ENCODE results near the gene H1-8. TPM values are rescaled to one million over a fixed set of nuclear protein-coding genes. Genes with fewer than 3 reads are reported as not detected.

The H1-8 gene
- total and polyA plus RNA-seq, 9 of the 15 experiments (the other 6 are each of a cell fraction or from before 2014, with no cell fraction given), result not detected

DNA sequence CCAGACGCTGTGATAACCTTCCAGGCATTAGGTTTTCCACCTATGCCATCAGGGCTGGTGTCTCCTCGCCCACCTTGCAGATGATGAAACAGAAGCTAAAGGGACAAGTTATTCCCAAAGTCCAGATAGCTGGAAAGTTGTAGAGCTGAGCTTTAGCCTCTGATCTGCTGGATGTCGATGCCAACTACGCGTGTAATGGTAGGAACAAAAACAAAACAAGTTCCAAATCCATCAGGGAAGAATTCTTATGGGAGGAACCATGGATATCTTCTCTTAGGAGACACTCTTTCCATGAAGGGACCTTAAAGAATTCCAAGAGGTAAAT lies 42.7 kb upstream of the H1-8 start:
- ChIA-PET POLR2A (interaction anchor here (0.7 kb wide), 1 partner anchor 17 kb away, joined by 3 read pairs; no protein-coding TSS in a partner anchor), CTCF (ENCODE audit: low intra/inter-chr PET ratio) (no interaction called here)
- 0 out of 3 replicates have a peak, but pooled peaks cover 3% of the 10 kb centered on the region for H3K36me3 ChIP-seq (ENCODE audit: control insufficient read depth, insufficient read depth, low read length)
- H3K79me2 ChIP-seq (ENCODE audit: control insufficient read depth, insufficient read depth, low read length), result no peaks in the 10 kb centered on the region
- FAIRE-seq, result no peak
- no peak overlapping the region for H3K27ac ChIP-seq (ENCODE audit: extremely low read depth, low read depth, low read length)
- H3K9ac ChIP-seq (ENCODE audit: insufficient read depth in 1 of 2, low read depth in 2 of 2, low read length in 2 of 2), result no peak overlapping the region
- in situ Hi-C loops (cut with MboI) (no loop called here), intact Hi-C loops (cut with micrococcal nuclease) (no loop called here)
- TF ChIP-seq MIER1 (IDR thresholded peaks at IDR 0.05; ENCODE audit: low read depth) (no peak), BRD9 (IDR thresholded peaks at IDR 0.05; ENCODE audit: low read depth, partially characterized antibody) (no peak), ZBTB49 (CRISPR knock-in tag; IDR thresholded peaks at IDR 0.05; ENCODE audit: borderline replicate concordance) (no peak)
- no peak for DNase-seq (ENCODE audit: extremely low read depth in 1 of 4, low spot score in 3 of 4)
- no peaks in the 10 kb centered on the region for H3K9me3 ChIP-seq (replicated peaks; ENCODE audit: control insufficient read depth, insufficient read depth, low read depth, low read length)
- no peak overlapping the region for H2AFZ ChIP-seq (ENCODE audit: low read depth, low read length)
- no peak for ATAC-seq
- no TSS peak for BruUV-seq (replicated peaks)
- no peaks in the 10 kb centered on the region for H3K27me3 ChIP-seq (ENCODE audit: control insufficient read depth in 2 of 2, insufficient read depth in 2 of 2, low read length in 2 of 2)
- no peaks in the 10 kb centered on the region for H3K9me1 ChIP-seq (ENCODE audit: control insufficient read depth, insufficient read depth, low read length)
- H4K20me1 ChIP-seq (replicated peaks; ENCODE audit: control insufficient read depth, insufficient read depth, low read length), result no peaks in the 10 kb centered on the region
- H3K4me3 ChIP-seq, result no peak overlapping the region
- H3K4me1 ChIP-seq (replicated peaks in 1 of 2; ENCODE audit: control insufficient read depth in 2 of 2, insufficient read depth in 2 of 2, low read length in 2 of 2), result no peaks in the 10 kb centered on the region; a peak in 1 of 5 replicates
- WGBS (ENCODE audit: insufficient coverage, low coverage, missing lambda C conversion rate), result 82% methylated on average over 3 of the region's 5 CpGs
- no peak overlapping the region for H3K4me2 ChIP-seq (ENCODE audit: insufficient read depth, low read length)

GRCh38 chr3:129501630-129502029 lies 41.3 kb upstream of the H1-8 start:
- ATAC-seq, result no peak
- CTCF ChIA-PET (ENCODE audit: low intra/inter-chr PET ratio), result no interaction called here
- Histone ChIP-seq H3K27me3 (ENCODE audit: control insufficient read depth in 2 of 2, insufficient read depth in 2 of 2, low read length in 2 of 2) (no peaks in the 10 kb centered on the region), H4K20me1 (replicated peaks; ENCODE audit: control insufficient read depth, insufficient read depth, low read length) (no peaks in the 10 kb centered on the region), H3K4me1 (replicated peaks in 1 of 2; ENCODE audit: control insufficient read depth in 2 of 2, insufficient read depth in 2 of 2, low read length in 2 of 2) (no peaks in the 10 kb centered on the region; a peak in 1 of 5 replicates), H3K4me2 (ENCODE audit: insufficient read depth, low read length) (no peak overlapping the region), H3K9ac (ENCODE audit: insufficient read depth in 1 of 2, low read depth in 2 of 2, low read length in 2 of 2) (no peak overlapping the region), H3K27ac (ENCODE audit: extremely low read depth, low read depth, low read length) (no peak overlapping the region), H2AFZ (ENCODE audit: low read depth, low read length) (no peak overlapping the region), H3K9me1 (ENCODE audit: control insufficient read depth, insufficient read depth, low read length) (no peaks in the 10 kb centered on the region), H3K4me3 (no peak overlapping the region), H3K36me3 (ENCODE audit: control insufficient read depth, insufficient read depth, low read length) (0 out of 3 replicates have a peak, but pooled peaks cover 3% of the 10 kb centered on the region), H3K79me2 (ENCODE audit: control insufficient read depth, insufficient read depth, low read length) (no peaks in the 10 kb centered on the region), H3K9me3 (replicated peaks; ENCODE audit: control insufficient read depth, insufficient read depth, low read depth, low read length) (no peaks in the 10 kb centered on the region)
- POLR2A ChIA-PET, result no interaction called here
- intact Hi-C loops (cut with micrococcal nuclease) (no loop called here), in situ Hi-C loops (cut with MboI) (no loop called here)
- WGBS (ENCODE audit: insufficient coverage, low coverage, missing lambda C conversion rate), result 6% methylated on average over 2 of the region's 5 CpGs
- peak; percentile 25; the same call in 1 of the 2 replicates for TF ChIP-seq ZNF316 (IDR thresholded peaks at IDR 0.05)
- TF ChIP-seq EZH2 (IDR thresholded peaks at IDR 0.05; ENCODE audit: borderline replicate concordance, low read depth, low read length), result no peak
- DNase-seq (ENCODE audit: extremely low read depth in 1 of 4, low spot score in 3 of 4), result no peak
- no peak for FAIRE-seq
- no TSS peak for BruUV-seq (replicated peaks)
